Measurements from ENCODE around the gene CWH43. TPM values are rescaled to one million over a fixed set of nuclear protein-coding genes. Genes with fewer than 3 reads are reported as not detected.

Gene CWH43
- total and polyA plus RNA-seq, 2 donors (not counting 3 experiments of a cell fraction or from before 2014, with no cell fraction given) = not detected

DNA sequence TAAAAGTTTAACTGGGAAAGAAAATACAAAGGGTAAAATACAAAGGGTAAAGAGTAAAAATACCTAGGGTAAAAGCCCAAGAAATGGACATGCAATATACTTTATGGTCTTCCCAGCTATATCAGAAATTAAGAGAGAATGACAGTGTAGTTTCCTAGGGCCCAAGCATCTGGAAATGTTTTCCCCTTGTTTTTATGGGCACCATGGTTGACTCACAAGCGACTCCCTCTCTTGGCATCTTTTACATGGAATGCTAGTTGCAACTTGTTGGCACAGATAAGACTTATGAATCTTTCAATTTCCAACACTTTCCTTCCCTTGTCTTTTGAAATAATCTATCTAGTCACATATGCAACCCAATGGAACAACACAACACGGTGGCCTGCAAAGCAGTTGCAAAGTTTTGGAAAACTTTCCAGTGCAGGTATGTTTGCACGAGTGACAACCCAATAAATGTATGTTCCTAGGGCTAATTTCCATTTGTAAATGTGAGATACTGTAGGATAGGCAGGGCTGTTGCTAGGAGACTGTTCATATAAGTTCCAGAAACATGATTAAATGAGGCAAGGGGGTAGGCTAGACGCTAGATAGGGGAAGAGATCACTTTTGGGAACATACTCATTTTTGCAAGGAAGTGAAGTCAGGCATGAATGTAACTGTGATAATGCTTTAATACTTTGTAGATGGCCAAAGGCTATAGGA, 36.4 kb upstream of the CWH43 start:
- Histone ChIP-seq H3K36me3 (ENCODE audit: control insufficient read depth in 2 of 2, extremely low read depth in 1 of 2, insufficient read depth in 2 of 2, low read length in 2 of 2) (no peaks in the 10 kb centered on the region), H4K20me1 (replicated peaks; ENCODE audit: control insufficient read depth, extremely low read depth, insufficient read depth, low read length) (no peaks in the 10 kb centered on the region), H3K9me1 (replicated peaks; ENCODE audit: control insufficient read depth, extremely low read depth, insufficient read depth, low read length) (no peaks in the 10 kb centered on the region), H3K79me2 (ENCODE audit: control insufficient read depth, insufficient read depth, low read length) (no peaks in the 10 kb centered on the region), H3K27ac (ENCODE audit: insufficient read depth, low read depth, low read length) (no peak overlapping the region), H3K9me3 (replicated peaks; ENCODE audit: control insufficient read depth, insufficient read depth, low read length) (no peaks in the 10 kb centered on the region), H3K27me3 (ENCODE audit: control insufficient read depth in 2 of 2, insufficient read depth in 2 of 2, low read length in 2 of 2) (peaks cover 0 to 5% of the 10 kb centered on the region in 2 experiments), H3K4me1 (ENCODE audit: control insufficient read depth, extremely low read depth, insufficient read depth, low read length) (no peaks in the 10 kb centered on the region), H2AFZ (ENCODE audit: low read depth, low read length) (no peak overlapping the region), H3K9ac (replicated peaks; ENCODE audit: extremely low read depth, insufficient read depth, low read length) (no peak overlapping the region), H3K4me3 (replicated peaks in 1 of 3; ENCODE audit: insufficient read depth in 1 of 3, low read depth in 1 of 3, low read length in 3 of 3) (no peak overlapping the region), H3K4me2 (ENCODE audit: insufficient read depth, low read length) (no peak overlapping the region)
- DNase-seq (ENCODE audit: low read depth, low spot score) = no peak
- no TSS peak for BruUV-seq (replicated peaks)
- dilution Hi-C loops (cut with MboI; ENCODE audit: extremely low pct_ligation_motif_present, low sequenced_read_pairs) = loop anchor here (25.0 kb wide), 1 partner anchor 112 kb away; the partner anchor contains the start of gene OCIAD1
- no peak for FAIRE-seq
- intact Hi-C loops (cut with micrococcal nuclease) = no loop called here
- TF ChIP-seq POLR2AphosphoS5 (IDR thresholded peaks at IDR 0.05; ENCODE audit: insufficient read depth, low read depth, low read length) (no peak), POLR2A (IDR thresholded peaks at IDR 0.05; ENCODE audit: low read depth, low read length) (no peak), JUN (IDR thresholded peaks at IDR 0.05; ENCODE audit: borderline replicate concordance, insufficient read depth, insufficient read length, low read depth) (no peak), EZH2 (IDR thresholded peaks at IDR 0.05; ENCODE audit: borderline replicate concordance, low read depth, low read length, severe bottlenecking) (no peak), GATA2 (IDR thresholded peaks at IDR 0.05; ENCODE audit: insufficient read depth, insufficient read length, low read depth, low read length) (no peak), FOS (IDR thresholded peaks at IDR 0.05; ENCODE audit: borderline replicate concordance, insufficient read depth, low read length) (no peak), MYC (IDR thresholded peaks at IDR 0.05; ENCODE audit: low read depth, low read length) (no peak)
- TF ChIP-seq, protein P1, sequence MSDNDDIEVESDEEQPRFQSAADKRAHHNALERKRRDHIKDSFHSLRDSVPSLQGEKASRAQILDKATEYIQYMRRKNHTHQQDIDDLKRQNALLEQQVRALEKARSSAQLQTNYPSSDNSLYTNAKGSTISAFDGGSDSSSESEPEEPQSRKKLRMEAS (IDR thresholded peaks at IDR 0.05; ENCODE audit: insufficient read depth, insufficient read length) = no peak
- TF ChIP-seq, protein P2, sequence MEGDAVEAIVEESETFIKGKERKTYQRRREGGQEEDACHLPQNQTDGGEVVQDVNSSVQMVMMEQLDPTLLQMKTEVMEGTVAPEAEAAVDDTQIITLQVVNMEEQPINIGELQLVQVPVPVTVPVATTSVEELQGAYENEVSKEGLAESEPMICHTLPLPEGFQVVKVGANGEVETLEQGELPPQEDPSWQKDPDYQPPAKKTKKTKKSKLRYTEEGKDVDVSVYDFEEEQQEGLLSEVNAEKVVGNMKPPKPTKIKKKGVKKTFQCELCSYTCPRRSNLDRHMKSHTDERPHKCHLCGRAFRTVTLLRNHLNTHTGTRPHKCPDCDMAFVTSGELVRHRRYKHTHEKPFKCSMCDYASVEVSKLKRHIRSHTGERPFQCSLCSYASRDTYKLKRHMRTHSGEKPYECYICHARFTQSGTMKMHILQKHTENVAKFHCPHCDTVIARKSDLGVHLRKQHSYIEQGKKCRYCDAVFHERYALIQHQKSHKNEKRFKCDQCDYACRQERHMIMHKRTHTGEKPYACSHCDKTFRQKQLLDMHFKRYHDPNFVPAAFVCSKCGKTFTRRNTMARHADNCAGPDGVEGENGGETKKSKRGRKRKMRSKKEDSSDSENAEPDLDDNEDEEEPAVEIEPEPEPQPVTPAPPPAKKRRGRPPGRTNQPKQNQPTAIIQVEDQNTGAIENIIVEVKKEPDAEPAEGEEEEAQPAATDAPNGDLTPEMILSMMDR (IDR thresholded peaks at IDR 0.05; ENCODE audit: extremely low read depth in 1 of 2, insufficient read depth in 1 of 2, low read depth in 1 of 2, low read length in 2 of 2) = no peak
- POLR2A ChIA-PET = no interaction called here
- CTCF ChIA-PET = no interaction called here
